Purkinje cell (primary cell): ENCODE results near the gene SULT1A3. TPM values are rescaled to one million over a fixed set of nuclear protein-coding genes. Genes with fewer than 3 reads are reported as not detected.

Experiments
- polyA plus RNA-seq: library from polyadenylated mRNA; unstranded; fragments of >200 nt; fragmentation: Nextera tagmentation; gene quantifications from 2 replicates; pipeline ENCODE4 v1.2.1, GENCODE V29; 2014

The SULT1A3 gene
- 19.6 and 21.3 TPM in 2 replicates for polyA plus RNA-seq

DNA sequence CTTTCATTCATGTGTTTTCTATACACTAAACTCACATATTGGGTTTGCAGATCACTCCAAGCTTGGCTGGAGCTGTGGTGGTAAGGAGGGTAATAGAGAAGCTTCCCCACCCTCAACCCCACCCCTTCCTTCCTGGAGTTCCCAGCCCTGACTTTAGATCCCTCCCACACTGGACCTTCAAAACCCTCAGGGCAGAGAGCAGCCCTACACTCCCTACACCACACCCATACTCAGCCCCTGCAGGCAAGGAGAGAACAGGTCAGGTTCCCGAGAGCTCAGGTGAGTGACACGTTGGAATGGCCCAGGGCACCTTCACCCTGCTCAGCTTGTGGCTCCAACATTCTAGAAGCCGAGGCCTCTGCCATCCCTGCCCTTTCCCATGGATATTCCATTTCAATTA lies at the start of gene SULT1A3:
SULT1A3 (plus strand) TSS at position 207 of the 400 bp plus-strand sequence. CDS start 1,474 bp downstream, outside the sequence.

DNA sequence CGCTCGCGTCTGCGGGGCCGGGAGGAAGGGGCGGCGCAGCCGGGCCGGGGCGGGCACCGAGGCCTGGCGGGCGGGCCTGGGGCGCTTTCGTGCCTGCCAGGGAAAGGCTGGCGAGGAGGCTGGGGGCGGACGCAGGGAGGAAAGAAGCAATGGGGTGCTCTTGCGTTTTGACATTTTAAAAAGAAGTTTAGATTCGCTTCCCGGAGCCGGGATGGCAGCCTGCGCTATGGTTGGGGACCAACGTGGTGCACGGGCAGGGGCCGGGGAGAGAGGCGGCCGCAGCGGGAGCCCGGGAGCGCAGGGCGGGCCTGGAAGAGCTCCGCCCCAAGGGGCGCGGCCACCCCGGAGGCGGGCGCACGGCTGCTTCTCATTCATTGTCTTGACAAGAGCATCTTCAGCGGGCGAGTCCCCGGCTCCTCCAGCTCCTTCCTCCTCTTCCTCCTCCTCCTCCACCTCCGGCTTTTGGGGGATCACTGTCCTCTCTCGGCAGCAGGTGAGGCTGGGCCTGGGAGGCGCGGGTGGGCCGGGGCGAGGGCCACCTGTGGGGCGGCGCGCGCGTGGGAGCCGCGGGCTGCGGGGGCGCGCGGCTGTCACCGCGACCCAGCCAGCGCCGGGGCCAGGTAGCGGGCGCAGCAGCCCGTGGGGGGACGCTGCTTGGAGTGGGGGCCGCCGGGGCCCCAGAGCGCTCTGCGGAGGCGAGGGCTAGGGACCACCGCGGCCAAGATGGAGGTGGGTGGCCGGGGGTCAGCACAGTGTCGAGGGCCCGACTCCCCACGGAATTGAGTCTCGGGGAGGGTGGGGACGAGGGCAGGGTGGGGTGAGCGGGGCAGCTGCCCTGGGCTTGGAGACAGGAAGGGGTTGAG lies 15.6 kb upstream of the SULT1A3 start, which contains the start of gene CORO1A:
CORO1A (plus strand) TSS at position 370 of the 863 bp plus-strand sequence. CDS start 1,608 bp downstream, outside the sequence.

DNA sequence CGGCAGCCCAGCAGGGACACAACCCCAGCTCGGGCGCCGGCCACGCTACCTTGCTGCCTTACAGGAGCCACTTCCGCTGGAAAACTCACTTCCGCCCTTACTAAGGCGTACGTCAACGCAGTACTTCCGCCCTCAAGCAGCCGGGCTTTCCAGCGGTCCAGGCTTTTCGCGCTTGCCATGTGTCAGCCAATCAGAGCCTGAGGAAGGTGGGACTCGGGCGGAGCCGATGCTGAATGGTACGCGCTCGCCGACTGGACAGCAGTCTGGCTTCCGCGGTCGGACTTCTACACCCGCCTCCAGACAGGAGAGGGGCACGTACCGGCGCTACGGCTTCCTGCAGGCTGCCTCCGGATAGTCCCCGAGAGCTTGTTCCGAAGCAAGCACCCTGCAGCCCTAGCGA lies 5.4 kb upstream of the SULT1A3 start, which contains the start of the genes BOLA2B and SLX1A:
BOLA2B (minus strand) TSS at position 52 of the 400 bp plus-strand sequence. CDS start 71 bp downstream, outside the sequence.
SLX1A (plus strand) TSS at position 261 of the 400 bp plus-strand sequence. CDS start 210 bp downstream, outside the sequence.

GRCh38 chr16:30248379-30248778 lies 49.3 kb downstream of the SULT1A3 start, which contains the start of gene NPIPB13:
TSS of gene NPIPB13 (minus strand) at chr16:30248479. CDS start at chr16:30245573, 2,906 bp downstream.

Other genes starting within 250 kb of the SULT1A3 start
- 19.7 TPM in 2 replicates for gene TMEM219, start 237.2 kb upstream of the SULT1A3 start, polyA plus RNA-seq
- 0.43 and 0.56 TPM in 2 replicates for gene TAOK2, start 225.4 kb upstream of the SULT1A3 start, polyA plus RNA-seq
- gene HIRIP3, start 203.6 kb upstream of the SULT1A3 start, polyA plus RNA-seq: 3.3 and 6.6 TPM in 2 replicates
- 0.06 and 1.5 TPM in 2 replicates for gene INO80E, start 203.0 kb upstream of the SULT1A3 start, polyA plus RNA-seq
- gene DOC2A, start 188.2 kb upstream of the SULT1A3 start, polyA plus RNA-seq: 2.3 and 11.0 TPM in 2 replicates
- 0.36 TPM in 2 replicates for gene C16orf92, start 176.1 kb upstream of the SULT1A3 start, polyA plus RNA-seq
- 0.71 TPM in 1 of 2 replicates, not detected in the other for gene TLCD3B, start 168.0 kb upstream of the SULT1A3 start, polyA plus RNA-seq
- gene ALDOA, start 133.5 kb upstream of the SULT1A3 start, polyA plus RNA-seq: 1,138 and 1,179 TPM in 2 replicates
- gene PPP4C, start 123.3 kb upstream of the SULT1A3 start, polyA plus RNA-seq: 4.2 and 17.0 TPM in 2 replicates
- not detected in 2 replicates for gene TBX6, start 107.3 kb upstream of the SULT1A3 start, polyA plus RNA-seq
- gene YPEL3, start 103.0 kb upstream of the SULT1A3 start, polyA plus RNA-seq: 32.2 and 52.7 TPM in 2 replicates
- gene GDPD3, start 85.7 kb upstream of the SULT1A3 start, polyA plus RNA-seq: not detected in 2 replicates
- 2.5 and 13.5 TPM in 2 replicates for gene MAPK3, start 76.0 kb upstream of the SULT1A3 start, polyA plus RNA-seq
- 2.8 TPM in 1 of 2 replicates, not detected in the other for gene CORO1A, start 15.7 kb upstream of the SULT1A3 start, polyA plus RNA-seq
- 114 and 166 TPM in 2 replicates for gene BOLA2B, start 5.6 kb upstream of the SULT1A3 start, polyA plus RNA-seq
- gene SLX1A, start 5.4 kb upstream of the SULT1A3 start, polyA plus RNA-seq: 2.6 and 5.8 TPM in 2 replicates
- gene NPIPB13, start 49.2 kb downstream of the SULT1A3 start, polyA plus RNA-seq: 0.17 and 0.21 TPM in 2 replicates
- 8.0 and 11.0 TPM in 2 replicates for gene CD2BP2, start 156.1 kb downstream of the SULT1A3 start, polyA plus RNA-seq
- gene TBC1D10B, start 171.2 kb downstream of the SULT1A3 start, polyA plus RNA-seq: 4.2 and 5.3 TPM in 2 replicates
- gene MYL11, start 175.5 kb downstream of the SULT1A3 start, polyA plus RNA-seq: not detected in 2 replicates
- not detected in 2 replicates for gene SEPTIN1, start 183.3 kb downstream of the SULT1A3 start, polyA plus RNA-seq
- 1.3 and 1.6 TPM in 2 replicates for gene ZNF48, start 196.2 kb downstream of the SULT1A3 start, polyA plus RNA-seq
- gene ZNF771, start 208.4 kb downstream of the SULT1A3 start, polyA plus RNA-seq: 3.1 and 3.9 TPM in 2 replicates
- gene DCTPP1, start 230.8 kb downstream of the SULT1A3 start, polyA plus RNA-seq: 14.3 and 19.1 TPM in 2 replicates
- gene SEPHS2, start 246.6 kb downstream of the SULT1A3 start, polyA plus RNA-seq: 24.3 and 24.4 TPM in 2 replicates